Measurements from ENCODE around the gene SIK3. TPM values are rescaled to one million over a fixed set of nuclear protein-coding genes. Genes with fewer than 3 reads are reported as not detected.

Gene SIK3
- total and polyA plus RNA-seq, 8 donors = 11.1 to 27.3 (median 24.0) TPM

DNA sequence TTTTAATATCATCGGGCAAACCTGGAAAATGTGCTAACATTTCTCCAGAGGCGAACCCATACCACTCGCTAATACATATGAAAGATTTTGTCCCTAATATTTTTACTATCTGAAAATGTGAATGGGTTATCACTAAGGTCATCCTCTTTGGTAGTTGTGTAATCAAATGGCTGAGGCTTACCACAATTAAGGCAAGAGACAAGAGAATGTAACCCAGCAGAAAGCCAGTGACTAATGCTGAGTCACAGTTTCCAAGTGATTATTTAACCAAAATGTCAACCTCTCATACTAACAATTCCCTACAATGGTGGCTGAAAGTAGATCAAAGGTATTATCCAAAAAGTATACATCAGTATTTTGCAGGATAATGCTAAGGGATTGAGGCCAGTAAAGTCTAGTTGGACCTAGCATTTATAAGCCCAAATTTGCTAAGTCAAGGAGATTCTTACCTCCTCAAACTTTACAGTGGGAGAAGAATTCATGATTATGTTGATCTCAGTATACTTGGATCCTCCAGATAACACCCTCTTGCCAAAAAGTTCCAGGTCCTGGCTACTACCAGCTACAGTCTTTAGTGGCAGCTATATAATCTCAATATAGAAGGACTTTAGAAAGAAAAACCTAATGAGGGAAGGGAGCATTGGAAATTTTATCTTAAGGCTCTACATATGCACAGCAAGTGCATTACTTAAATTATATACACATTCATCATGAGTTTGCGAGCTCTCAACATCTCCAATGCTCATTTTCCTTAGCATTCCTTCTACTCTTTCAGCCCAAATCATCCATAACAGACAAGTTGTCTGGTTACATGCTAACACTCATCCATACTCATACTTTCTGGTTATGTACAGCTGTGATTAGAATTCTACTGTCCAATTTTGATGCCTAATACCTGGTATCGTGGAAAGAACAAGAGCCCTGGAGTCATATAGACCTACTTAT is 25.4 kb downstream of the SIK3 start:
- 66 to 84% methylated on average over 5 of the region's 5 CpGs for WGBS, 2 donors
- Histone ChIP-seq H3K27me3 (no peaks in the 10 kb centered on the region), H3K4me1 (peaks cover 14 to 44% (median 28%) of the 10 kb centered on the region in 3 donors), H3K9me3 (no peaks in the 10 kb centered on the region), H3K4me3 (no peak overlapping the region), H3K36me3 (no peaks in the 10 kb centered on the region), H3K27ac (peak overlapping the region in 1 of 4 donors; percentile 35)
- DNase-seq = no peak
- no peak for FAIRE-seq
- intact Hi-C loops (cut with DNase I) = no loop called here
- TF ChIP-seq, protein P1, sequence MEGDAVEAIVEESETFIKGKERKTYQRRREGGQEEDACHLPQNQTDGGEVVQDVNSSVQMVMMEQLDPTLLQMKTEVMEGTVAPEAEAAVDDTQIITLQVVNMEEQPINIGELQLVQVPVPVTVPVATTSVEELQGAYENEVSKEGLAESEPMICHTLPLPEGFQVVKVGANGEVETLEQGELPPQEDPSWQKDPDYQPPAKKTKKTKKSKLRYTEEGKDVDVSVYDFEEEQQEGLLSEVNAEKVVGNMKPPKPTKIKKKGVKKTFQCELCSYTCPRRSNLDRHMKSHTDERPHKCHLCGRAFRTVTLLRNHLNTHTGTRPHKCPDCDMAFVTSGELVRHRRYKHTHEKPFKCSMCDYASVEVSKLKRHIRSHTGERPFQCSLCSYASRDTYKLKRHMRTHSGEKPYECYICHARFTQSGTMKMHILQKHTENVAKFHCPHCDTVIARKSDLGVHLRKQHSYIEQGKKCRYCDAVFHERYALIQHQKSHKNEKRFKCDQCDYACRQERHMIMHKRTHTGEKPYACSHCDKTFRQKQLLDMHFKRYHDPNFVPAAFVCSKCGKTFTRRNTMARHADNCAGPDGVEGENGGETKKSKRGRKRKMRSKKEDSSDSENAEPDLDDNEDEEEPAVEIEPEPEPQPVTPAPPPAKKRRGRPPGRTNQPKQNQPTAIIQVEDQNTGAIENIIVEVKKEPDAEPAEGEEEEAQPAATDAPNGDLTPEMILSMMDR (IDR thresholded peaks at IDR 0.05) = no peak
- ATAC-seq = peak in 3 of 4 donors; percentile 71 to 85 (median 82)

DNA sequence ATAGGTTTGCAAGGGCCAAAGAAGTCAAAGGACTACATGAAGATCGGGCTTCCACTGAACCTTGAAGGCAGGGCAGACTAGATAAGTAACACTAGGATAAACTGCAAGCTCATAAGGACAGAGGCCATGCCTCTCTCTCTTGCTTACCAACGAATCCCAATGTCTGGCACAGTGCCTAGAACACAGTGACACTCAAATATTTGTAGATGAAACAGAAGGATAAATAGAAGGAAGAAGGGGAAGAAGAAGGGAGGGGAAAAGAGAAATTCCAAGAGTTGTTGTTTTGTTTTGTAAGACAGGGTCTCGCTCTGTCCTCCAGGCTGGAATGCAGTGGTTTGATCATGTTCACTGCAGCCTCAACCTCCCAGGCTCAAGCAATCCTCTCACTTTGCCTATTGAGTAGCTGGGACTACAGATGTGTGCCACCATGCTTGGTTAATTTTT is 26.9 kb downstream of the SIK3 start:
- 46 to 48% methylated on average over 3 of the region's 3 CpGs for WGBS, 2 donors
- Histone ChIP-seq H3K36me3 (no peaks in the 10 kb centered on the region), H3K4me3 (no peak overlapping the region), H3K9me3 (no peaks in the 10 kb centered on the region), H3K27ac (no peak overlapping the region), H3K4me1 (peaks cover 4 to 36% (median 16%) of the 10 kb centered on the region in 3 donors), H3K27me3 (no peaks in the 10 kb centered on the region)
- intact Hi-C loops (cut with DNase I) = no loop called here
- FAIRE-seq (no peak), ATAC-seq (peak; percentile 46 to 64 (median 52)), DNase-seq (peak in 2 of 6 donors; percentile 20 to 26)
- TF ChIP-seq, protein P1 (IDR thresholded peaks at IDR 0.05) = no peak

DNA sequence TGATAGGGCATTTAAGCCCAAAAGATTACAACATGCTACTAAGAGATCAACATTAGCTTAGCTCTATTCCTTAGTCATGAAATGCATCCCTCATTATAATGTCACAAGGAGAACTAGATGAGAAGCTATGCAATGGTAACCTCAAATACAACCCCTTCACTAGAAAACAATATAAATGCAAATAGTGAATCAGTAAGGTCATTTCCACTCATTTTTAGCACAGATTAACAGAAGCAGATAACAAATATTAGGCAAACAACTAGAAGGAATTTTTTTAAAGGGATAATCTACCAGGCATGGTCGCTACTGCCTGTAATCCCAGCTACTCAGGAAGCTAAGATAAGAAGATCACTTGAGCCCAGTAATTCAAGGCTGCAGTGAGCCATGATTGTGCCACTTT is 28.2 kb downstream of the SIK3 start:
- ATAC-seq (peak in 2 of 4 donors; percentile 14 to 20), DNase-seq (no peak), FAIRE-seq (no peak)
- Histone ChIP-seq H3K9me3 (no peaks in the 10 kb centered on the region), H3K4me3 (no peak overlapping the region), H3K27ac (no peak overlapping the region), H3K36me3 (no peaks in the 10 kb centered on the region), H3K4me1 (peaks cover 4 to 36% (median 16%) of the 10 kb centered on the region in 3 donors), H3K27me3 (no peaks in the 10 kb centered on the region)
- intact Hi-C loops (cut with DNase I) = no loop called here
- TF ChIP-seq, protein P1 (IDR thresholded peaks at IDR 0.05) = no peak
- WGBS, 2 donors = 18 to 20% methylated on average over 1 of the region's 1 CpG

DNA sequence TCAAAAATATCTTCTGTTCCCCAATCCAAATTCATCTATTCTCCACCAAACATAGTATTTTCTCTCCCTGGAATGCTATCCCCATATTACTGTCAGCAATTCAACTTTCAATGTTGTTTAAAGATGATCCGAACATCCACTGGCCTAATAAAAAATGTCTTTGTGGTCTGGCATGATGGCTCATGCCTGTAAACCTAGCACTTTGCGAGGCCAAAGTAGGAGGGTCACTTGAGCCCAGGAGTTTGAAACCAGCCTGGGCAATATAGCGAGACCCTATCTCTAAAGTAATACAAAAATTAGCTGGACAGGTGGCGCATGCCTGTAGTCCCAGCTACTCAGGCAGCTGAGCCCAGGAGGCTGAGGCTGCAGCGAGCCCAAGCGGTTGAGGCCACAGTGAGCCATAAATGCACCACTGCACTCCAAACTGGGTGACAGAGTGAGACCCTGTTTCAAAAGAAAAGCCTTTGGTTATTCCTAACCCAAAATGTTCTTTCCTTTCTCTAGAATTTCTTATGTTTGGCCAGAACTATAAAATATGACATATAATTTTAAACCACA is 29.8 kb downstream of the SIK3 start:
- no peak overlapping the region for H3K27ac ChIP-seq
- H3K36me3 ChIP-seq = no peaks in the 10 kb centered on the region
- ATAC-seq (no peak), DNase-seq (no peak), FAIRE-seq (no peak)
- no peak overlapping the region for H3K4me3 ChIP-seq
- TF ChIP-seq, protein P1 (IDR thresholded peaks at IDR 0.05) = no peak
- H3K4me1 ChIP-seq = peaks cover 4 to 44% (median 20%) of the 10 kb centered on the region in 3 donors
- 97 to 98% methylated on average over 6 of the region's 6 CpGs for WGBS, 2 donors
- intact Hi-C loops (cut with DNase I) = no loop called here
- H3K9me3 ChIP-seq = no peaks in the 10 kb centered on the region
- H3K27me3 ChIP-seq = no peaks in the 10 kb centered on the region
